Neural progenitor cell (in vitro differentiated cells): ENCODE results near the gene ZFP1. TPM values are rescaled to one million over a fixed set of nuclear protein-coding genes. Genes with fewer than 3 reads are reported as not detected.
"Not testable (repeated sequence)": the region's sequence is repeated elsewhere in the genome, so short reads cannot be mapped to it uniquely, and the experiment has no call there.

Experiments
- DNase-seq: peaks from one replicate; pipeline ENCODE4 v3.0.0-alpha.2; 2016; ENCODE audit warnings: low spot score
- H2AFZ ChIP-seq: fragments of 200-600 bp; sonication (generic); replicated peaks from 2 replicates; pipeline ENCODE4 v1.6.1; 2016; ENCODE audit warnings: antibody characterized with exemption
- H3F3A ChIP-seq: fragments of 200-600 bp; sonication (generic); 2 replicates; pipeline ENCODE4 v1.6.1; 2016; ENCODE audit warnings: antibody characterized with exemption, low read depth
- H3K27ac ChIP-seq: fragments of 200-600 bp; sonication (generic); 2 replicates; pipeline ENCODE4 v1.5.1; 2016; ENCODE audit warnings: mild to moderate bottlenecking
- H3K27me3 ChIP-seq: fragments of 200-600 bp; sonication (generic); 2 replicates; pipeline ENCODE4 v1.6.1; 2016; ENCODE audit warnings: mild to moderate bottlenecking, moderate library complexity
- H3K36me3 ChIP-seq: fragments of 200-600 bp; sonication (generic); 2 replicates; pipeline ENCODE4 v1.5.1; 2016
- H3K4me1 ChIP-seq: fragments of 200-600 bp; sonication (generic); 2 replicates; pipeline ENCODE4 v1.6.1; 2016; ENCODE audit warnings: mixed run types
- H3K4me2 ChIP-seq: fragments of 200-600 bp; sonication (generic); 2 replicates; pipeline ENCODE4 v1.6.1; 2016
- H3K4me3 ChIP-seq: fragments of 200-600 bp; sonication (generic); 2 replicates; pipeline ENCODE4 v1.5.1; 2016
- H3K79me2 ChIP-seq: fragments of 200-600 bp; sonication (generic); 2 replicates; pipeline ENCODE4 v1.6.1; 2016; ENCODE audit warnings: low read depth
- H3K9ac ChIP-seq: fragments of 200-600 bp; sonication (generic); 2 replicates; pipeline ENCODE4 v1.6.1; 2016
- H3K9me3 ChIP-seq: fragments of 200-600 bp; sonication (generic); 2 replicates; pipeline ENCODE4 v1.5.1; 2016; ENCODE audit warnings: low read depth
- H4K20me1 ChIP-seq: fragments of 200-600 bp; sonication (generic); 2 replicates; pipeline ENCODE4 v1.6.1; 2016; ENCODE audit warnings: low read depth
- H3K27ac Mint-ChIP-seq: 3 replicates; pipeline ENCODE4 v1.8.0; 2021; ENCODE audit warnings: mixed read lengths
- H3K27me3 Mint-ChIP-seq: 2 replicates; pipeline ENCODE4 v1.8.0; 2022; ENCODE audit warnings: low read depth, mild to moderate bottlenecking, inconsistent platforms, moderate library complexity, mixed read lengths; ENCODE audit not compliant: insufficient read depth
- H3K36me3 Mint-ChIP-seq: 3 replicates; pipeline ENCODE4 v1.8.0; 2021; ENCODE audit warnings: mixed read lengths
- H3K4me1 Mint-ChIP-seq: 3 replicates; pipeline ENCODE4 v1.8.0; 2021; ENCODE audit warnings: mixed read lengths
- H3K4me3 Mint-ChIP-seq: 3 replicates; pipeline ENCODE4 v1.8.0; 2021; ENCODE audit warnings: mild to moderate bottlenecking, moderate library complexity, mixed read lengths
- H3K9me3 Mint-ChIP-seq: 3 replicates; pipeline ENCODE4 v1.8.0; 2020; ENCODE audit warnings: mixed read lengths
- EZH2 ChIP-seq: fragments of 200-600 bp; sonication (generic); IDR thresholded peaks from 2 replicates; pipeline ENCODE4 v1.6.1; 2017; ENCODE audit warnings: antibody characterized with exemption, mild to moderate bottlenecking, moderate library complexity
- total RNA-seq: library from RNA; depleted of rRNA; stranded (reverse); fragments of >200 nt; gene quantifications from 2 replicates; pipeline ENCODE4 v1.2.3, GENCODE V29; 2015; ENCODE audit warnings: low replicate concordance

Gene ZFP1
- total RNA-seq, 1 donor from 2014 or later: 35.4 TPM

DNA sequence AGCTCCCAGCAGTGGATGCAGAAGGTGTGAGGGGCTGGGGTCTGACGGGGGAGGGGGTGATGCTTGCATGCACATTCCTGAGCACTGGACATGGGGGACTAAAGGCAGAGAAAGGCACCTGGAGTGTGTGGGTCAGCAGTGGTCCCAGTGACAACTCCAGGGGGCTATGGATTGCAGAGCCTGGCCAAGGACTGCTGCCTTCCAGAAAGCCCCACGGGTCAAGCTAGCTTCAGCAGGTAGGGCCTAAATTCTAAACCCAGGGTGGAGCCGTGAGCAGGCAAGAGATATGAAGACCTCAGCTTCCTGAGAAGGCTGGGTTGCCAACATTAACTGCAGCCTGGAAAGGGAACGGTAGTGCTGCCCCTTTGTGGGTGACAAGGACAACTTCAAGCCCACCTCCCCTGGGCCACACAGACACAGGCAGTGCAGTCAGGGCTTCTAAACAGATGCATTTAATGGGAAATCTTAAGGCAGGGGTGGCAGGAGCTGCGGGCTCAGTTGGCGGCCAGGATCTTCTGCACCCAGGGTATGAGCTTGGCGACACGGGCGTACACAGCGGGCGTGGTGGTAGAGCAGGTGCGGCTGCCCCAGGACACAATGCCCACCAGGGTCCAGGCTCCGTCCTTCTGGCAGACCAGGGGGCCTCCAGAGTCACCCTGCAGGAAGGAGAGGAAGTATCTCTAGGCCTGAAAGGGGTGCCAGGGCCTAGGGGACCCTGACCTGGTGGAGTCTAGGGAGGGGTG, 55.5 kb downstream of the ZFP1 start:
- H3K79me2 ChIP-seq: no peaks in the 10 kb centered on the region
- H3K9ac ChIP-seq: no peak overlapping the region
- peaks cover 5% of the 10 kb centered on the region for H3K27me3 Mint-ChIP-seq
- TF ChIP-seq EZH2: no peak
- H3K27me3 ChIP-seq: no peaks in the 10 kb centered on the region
- H3K36me3 Mint-ChIP-seq: no peaks in the 10 kb centered on the region
- H4K20me1 ChIP-seq: no peaks in the 10 kb centered on the region
- H3K36me3 ChIP-seq: no peaks in the 10 kb centered on the region
- H3K27ac Mint-ChIP-seq: peak overlapping the region; percentile 29
- H3K9me3 Mint-ChIP-seq: no peaks in the 10 kb centered on the region
- H3K27ac ChIP-seq: no peak overlapping the region
- peaks cover 6% of the 10 kb centered on the region for H3K4me1 Mint-ChIP-seq
- no peaks in the 10 kb centered on the region for H3F3A ChIP-seq
- DNase-seq: no peak
- no peak overlapping the region for H3K4me2 ChIP-seq
- H3K4me3 Mint-ChIP-seq: peak overlapping the region; percentile 65
- H3K4me3 ChIP-seq: no peak overlapping the region
- no peaks in the 10 kb centered on the region for H3K4me1 ChIP-seq
- H3K9me3 ChIP-seq: no peaks in the 10 kb centered on the region
- no peak overlapping the region for H2AFZ ChIP-seq

- Mint-ChIP-seq H3K27ac (no peak overlapping the region), H3K36me3 (no peaks in the 10 kb centered on the region), H3K9me3 (no peaks in the 10 kb centered on the region), H3K4me3 (no peak overlapping the region), H3K4me1 (peaks cover 6% of the 10 kb centered on the region), H3K27me3 (peaks cover 5% of the 10 kb centered on the region)
- H3F3A ChIP-seq: no peaks in the 10 kb centered on the region
- H3K79me2 ChIP-seq: no peaks in the 10 kb centered on the region
- no peaks in the 10 kb centered on the region for H3K9me3 ChIP-seq
- H3K4me2 ChIP-seq: no peak overlapping the region
- no peak for TF ChIP-seq EZH2
- H2AFZ ChIP-seq: no peak overlapping the region
- DNase-seq: no peak
- no peak overlapping the region for H3K4me3 ChIP-seq
- no peaks in the 10 kb centered on the region for H3K27me3 ChIP-seq
- no peaks in the 10 kb centered on the region for H4K20me1 ChIP-seq
- H3K9ac ChIP-seq: no peak overlapping the region
- H3K27ac ChIP-seq: no peak overlapping the region
- H3K36me3 ChIP-seq: no peaks in the 10 kb centered on the region
- no peaks in the 10 kb centered on the region for H3K4me1 ChIP-seq
Observed at GRCh38 chr16:75204410-75204758, 56.1 kb downstream of the ZFP1 start.

- H3K27ac ChIP-seq, H3K36me3 ChIP-seq, DNase-seq, H3K4me3 Mint-ChIP-seq, H3K9me3 ChIP-seq, H3K9ac ChIP-seq, H3K27me3 ChIP-seq, H4K20me1 ChIP-seq, H3K4me2 ChIP-seq, H3K27ac Mint-ChIP-seq, H3K79me2 ChIP-seq, H3K9me3 Mint-ChIP-seq, H3F3A ChIP-seq, H2AFZ ChIP-seq, H3K36me3 Mint-ChIP-seq, H3K27me3 Mint-ChIP-seq, H3K4me1 Mint-ChIP-seq, H3K4me1 ChIP-seq, H3K4me3 ChIP-seq: not testable (repeated sequence)
Observed at GRCh38 chr16:75204905-75205304, 56.6 kb downstream of the ZFP1 start.

- not testable (repeated sequence) for H3K36me3 Mint-ChIP-seq, H3K9me3 Mint-ChIP-seq, H3K9me3 ChIP-seq, H3K4me3 ChIP-seq, H3K4me1 ChIP-seq, H3K27ac ChIP-seq, H2AFZ ChIP-seq, H3K27me3 ChIP-seq, H3K27ac Mint-ChIP-seq, DNase-seq, H3K4me3 Mint-ChIP-seq, H3K36me3 ChIP-seq, H3K4me1 Mint-ChIP-seq, H4K20me1 ChIP-seq, H3K27me3 Mint-ChIP-seq, H3K79me2 ChIP-seq, H3F3A ChIP-seq, H3K4me2 ChIP-seq, H3K9ac ChIP-seq
Observed at GRCh38 chr16:75205438-75205837, 57.1 kb downstream of the ZFP1 start.

- H3K9me3 ChIP-seq, H3K9ac ChIP-seq, DNase-seq, H3K27ac Mint-ChIP-seq, H3K4me2 ChIP-seq, H3K9me3 Mint-ChIP-seq, H3K79me2 ChIP-seq, H3K27ac ChIP-seq, H3F3A ChIP-seq, H3K36me3 Mint-ChIP-seq, H3K4me3 Mint-ChIP-seq, H3K36me3 ChIP-seq, H3K27me3 Mint-ChIP-seq, H3K4me3 ChIP-seq, H2AFZ ChIP-seq, H3K4me1 ChIP-seq, H4K20me1 ChIP-seq, H3K4me1 Mint-ChIP-seq, H3K27me3 ChIP-seq: not testable (repeated sequence)
Observed at GRCh38 chr16:75205961-75206748, 57.8 kb downstream of the ZFP1 start.
